SU-DHL-6 (cell line): Measurements from ENCODE around the gene PRSS21.

Experiments used
- CTCF ChIP-seq: fragments of 200-600 bp; sonication (generic); IDR thresholded peaks from one replicate; pipeline ENCODE4 v1.5.1; 2017; ENCODE audit warnings: antibody characterized with exemption, mild to moderate bottlenecking, low read length, moderate library complexity; ENCODE audit not compliant: insufficient read depth, poor library complexity, severe bottlenecking
- EZH2phosphoT487 ChIP-seq: fragments of 200-600 bp; sonication (generic), shearing (Covaris generic); conservative IDR thresholded peaks from 2 replicates; pipeline ENCODE4 v1.6.1; 2018; ENCODE audit warnings: mild to moderate bottlenecking, antibody characterized with exemption, low read length, moderate library complexity, mixed read lengths

GRCh38 chr16:2828876-2829430 is 11.9 kb downstream of the PRSS21 start:
- no peak for TF ChIP-seq CTCF
- no peak for TF ChIP-seq EZH2phosphoT487
